GM12878 (cell line): Measurements from ENCODE around the gene RGS18.

Experiments used
- MYC ChIP-seq: IDR thresholded peaks from 2 replicates; pipeline ENCODE4 v1.6.1; 2011; ENCODE audit warnings: mild to moderate bottlenecking, low read length, moderate library complexity, inconsistent platforms; ENCODE audit not compliant: insufficient read depth, insufficient replicate concordance, insufficient read length, severe bottlenecking
- TCF7 ChIP-seq: IDR thresholded peaks from 2 replicates; pipeline ENCODE4 v1.6.1; 2014; ENCODE audit warnings: antibody characterized with exemption, borderline replicate concordance
- TF ChIP-seq, protein P1 (sequence below), 3 experiments: IDR thresholded peaks in 2 of 3; conservative IDR thresholded peaks in 1 of 3; 2 replicates each; pipeline ENCODE4 v1.5.1; 2011; ENCODE audit warnings: low read depth in 3 of 3, low read length in 3 of 3, mild to moderate bottlenecking in 3 of 3, control low read depth in 2 of 3, moderate library complexity in 2 of 3, inconsistent platforms in 1 of 3, mixed read lengths in 1 of 3; ENCODE audit not compliant: control insufficient read depth in 2 of 3, insufficient read depth in 1 of 3; ENCODE audit errors: extremely low read depth in 1 of 3

DNA sequence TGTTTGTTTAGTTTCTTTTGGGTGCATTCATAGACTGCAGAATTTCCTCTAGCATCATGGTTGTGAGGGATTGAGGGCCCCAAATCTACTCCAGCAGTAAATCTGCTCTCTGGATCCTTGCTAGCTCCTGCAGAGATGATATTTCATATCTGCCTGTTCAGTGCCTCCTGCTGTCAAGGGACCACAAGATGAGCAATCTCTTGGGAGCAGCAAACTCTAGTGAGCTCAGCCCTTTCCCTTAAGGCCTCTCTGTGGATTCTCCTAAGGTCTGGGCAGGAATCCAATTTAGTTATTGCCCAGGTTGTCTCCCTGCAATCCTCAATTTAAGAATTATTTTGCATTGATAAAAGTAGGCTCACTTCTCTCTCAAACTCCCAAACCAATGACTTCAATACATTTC lies 76.9 kb downstream of the RGS18 start:
- TF ChIP-seq TCF7: no peak
- TF ChIP-seq, protein P1, sequence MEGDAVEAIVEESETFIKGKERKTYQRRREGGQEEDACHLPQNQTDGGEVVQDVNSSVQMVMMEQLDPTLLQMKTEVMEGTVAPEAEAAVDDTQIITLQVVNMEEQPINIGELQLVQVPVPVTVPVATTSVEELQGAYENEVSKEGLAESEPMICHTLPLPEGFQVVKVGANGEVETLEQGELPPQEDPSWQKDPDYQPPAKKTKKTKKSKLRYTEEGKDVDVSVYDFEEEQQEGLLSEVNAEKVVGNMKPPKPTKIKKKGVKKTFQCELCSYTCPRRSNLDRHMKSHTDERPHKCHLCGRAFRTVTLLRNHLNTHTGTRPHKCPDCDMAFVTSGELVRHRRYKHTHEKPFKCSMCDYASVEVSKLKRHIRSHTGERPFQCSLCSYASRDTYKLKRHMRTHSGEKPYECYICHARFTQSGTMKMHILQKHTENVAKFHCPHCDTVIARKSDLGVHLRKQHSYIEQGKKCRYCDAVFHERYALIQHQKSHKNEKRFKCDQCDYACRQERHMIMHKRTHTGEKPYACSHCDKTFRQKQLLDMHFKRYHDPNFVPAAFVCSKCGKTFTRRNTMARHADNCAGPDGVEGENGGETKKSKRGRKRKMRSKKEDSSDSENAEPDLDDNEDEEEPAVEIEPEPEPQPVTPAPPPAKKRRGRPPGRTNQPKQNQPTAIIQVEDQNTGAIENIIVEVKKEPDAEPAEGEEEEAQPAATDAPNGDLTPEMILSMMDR (IDR thresholded peaks at IDR 0.05 in 2 of 3, conservative IDR thresholded peaks at IDR 0.05 in 1 of 3; ENCODE audit: control insufficient read depth in 2 of 3, extremely low read depth in 1 of 3, insufficient read depth in 1 of 3, low read depth in 3 of 3, low read length in 3 of 3): no peak
- no peak for TF ChIP-seq MYC
